Superior temporal gyrus (tissue), 1 donor: ENCODE data around the gene KIR3DL2.
A peak's percentile ranks its signal among the peaks of the same experiment; 100 is the strongest.
"Not testable (repeated sequence)": the region's sequence is repeated elsewhere in the genome, so short reads cannot be mapped to it uniquely, and the experiment has no call there.

Source experiments
- DNase-seq: peaks from one replicate; pipeline ENCODE4 v3.0.0-alpha.2; 2016; ENCODE audit errors: extremely low spot score

Gene KIR3DL2

GRCh38 chr19:54871696-54872095, 21.5 kb downstream of the KIR3DL2 start:
- no peak for DNase-seq

GRCh38 chr19:54873990-54874389, 23.7 kb downstream of the KIR3DL2 start, which contains the start of gene FCAR:
FCAR (plus strand) TSS chr19:54874235; CDS start chr19:54874290, 55 bp downstream.
- DNase-seq: no peak

GRCh38 chr19:54875506-54875905, 25.3 kb downstream of the KIR3DL2 start:
- DNase-seq: peak; percentile 10

GRCh38 chr19:54877471-54877870, 27.2 kb downstream of the KIR3DL2 start:
- DNase-seq: no peak

GRCh38 chr19:54881884-54882283, 31.6 kb downstream of the KIR3DL2 start:
- no peak for DNase-seq

GRCh38 chr19:54882758-54883157, 32.5 kb downstream of the KIR3DL2 start:
- no peak for DNase-seq

- DNase-seq: no peak
Observed at GRCh38 chr19:54883228-54883627, 33.0 kb downstream of the KIR3DL2 start.

- peak; percentile 9 for DNase-seq
Observed at GRCh38 chr19:54888239-54888638, 38.0 kb downstream of the KIR3DL2 start.

- DNase-seq: no peak
Observed at GRCh38 chr19:54889566-54889965, 39.3 kb downstream of the KIR3DL2 start.

GRCh38 chr19:54893406-54893805, 43.2 kb downstream of the KIR3DL2 start:
- no peak for DNase-seq

- not testable (repeated sequence) for DNase-seq
Observed at GRCh38 chr19:54894106-54894505, 43.9 kb downstream of the KIR3DL2 start.

- DNase-seq: no peak
Observed at GRCh38 chr19:54896036-54896435, 45.8 kb downstream of the KIR3DL2 start.

GRCh38 chr19:54898685-54899084, 48.4 kb downstream of the KIR3DL2 start:
- not testable (repeated sequence) for DNase-seq

GRCh38 chr19:54899646-54900045, 49.4 kb downstream of the KIR3DL2 start:
- not testable (repeated sequence) for DNase-seq

GRCh38 chr19:54901153-54901552, 50.9 kb downstream of the KIR3DL2 start:
- not testable (repeated sequence) for DNase-seq

- DNase-seq: no peak
Observed at GRCh38 chr19:54902061-54902460, 51.8 kb downstream of the KIR3DL2 start.

- no peak for DNase-seq
Observed at GRCh38 chr19:54903303-54903702, 53.1 kb downstream of the KIR3DL2 start.

GRCh38 chr19:54904261-54904660, 54.0 kb downstream of the KIR3DL2 start:
- not testable (repeated sequence) for DNase-seq

- no peak for DNase-seq
Observed at GRCh38 chr19:54905421-54905802, 55.2 kb downstream of the KIR3DL2 start.

- DNase-seq: no peak
Observed at GRCh38 chr19:54905803-54906511, 55.7 kb downstream of the KIR3DL2 start, which contains the start of gene NCR1. NCR1 (plus strand) TSS chr19:54906148; CDS start chr19:54906188, 40 bp downstream.

GRCh38 chr19:54906819-54907218, 56.6 kb downstream of the KIR3DL2 start:
- DNase-seq: no peak

- not testable (repeated sequence) for DNase-seq
Observed at GRCh38 chr19:54907899-54908298, 57.7 kb downstream of the KIR3DL2 start.
